Measurements from ENCODE around the gene XRCC4.

DNA sequence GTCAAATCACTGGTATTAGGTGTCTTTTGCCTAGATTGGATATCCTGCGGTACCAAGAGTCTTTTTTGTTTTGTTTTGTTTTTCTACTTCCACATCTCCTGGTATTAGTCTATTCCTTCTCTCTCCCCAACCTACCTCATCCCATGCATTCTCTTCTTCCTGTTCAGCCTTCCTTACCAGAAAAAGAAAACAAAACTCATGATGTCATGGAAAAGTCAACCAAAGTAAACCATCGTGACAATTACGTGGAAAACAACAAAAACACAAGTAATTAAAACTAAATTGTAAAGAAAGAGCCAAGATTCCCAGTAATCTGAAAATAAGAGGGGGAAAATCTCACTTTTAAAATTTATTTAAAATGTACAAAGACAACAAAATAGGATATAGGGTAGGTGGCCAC lies 38.4 kb upstream of the XRCC4 start:
- TF ChIP-seq, protein P1, sequence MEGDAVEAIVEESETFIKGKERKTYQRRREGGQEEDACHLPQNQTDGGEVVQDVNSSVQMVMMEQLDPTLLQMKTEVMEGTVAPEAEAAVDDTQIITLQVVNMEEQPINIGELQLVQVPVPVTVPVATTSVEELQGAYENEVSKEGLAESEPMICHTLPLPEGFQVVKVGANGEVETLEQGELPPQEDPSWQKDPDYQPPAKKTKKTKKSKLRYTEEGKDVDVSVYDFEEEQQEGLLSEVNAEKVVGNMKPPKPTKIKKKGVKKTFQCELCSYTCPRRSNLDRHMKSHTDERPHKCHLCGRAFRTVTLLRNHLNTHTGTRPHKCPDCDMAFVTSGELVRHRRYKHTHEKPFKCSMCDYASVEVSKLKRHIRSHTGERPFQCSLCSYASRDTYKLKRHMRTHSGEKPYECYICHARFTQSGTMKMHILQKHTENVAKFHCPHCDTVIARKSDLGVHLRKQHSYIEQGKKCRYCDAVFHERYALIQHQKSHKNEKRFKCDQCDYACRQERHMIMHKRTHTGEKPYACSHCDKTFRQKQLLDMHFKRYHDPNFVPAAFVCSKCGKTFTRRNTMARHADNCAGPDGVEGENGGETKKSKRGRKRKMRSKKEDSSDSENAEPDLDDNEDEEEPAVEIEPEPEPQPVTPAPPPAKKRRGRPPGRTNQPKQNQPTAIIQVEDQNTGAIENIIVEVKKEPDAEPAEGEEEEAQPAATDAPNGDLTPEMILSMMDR (IDR thresholded peaks at IDR 0.05), result no peak
- TF ChIP-seq EP300 (IDR thresholded peaks at IDR 0.05), result no peak
- TF ChIP-seq POLR2A (IDR thresholded peaks at IDR 0.05), result no peak

Data from sigmoid colon (tissue), 4 donors.